Stimulated activated CD4-positive, alpha-beta T cell treated with anti-CD3 and anti-CD28 coated beads, Interleukin-1b, Interleukin-23, amount 100 ng/mL, for 1 hour (primary cell): ENCODE measurements around the gene SLC37A2.

Experiments
- DNase-seq, 2 donors: peaks; one replicate each; pipeline ENCODE4 v3.0.0-alpha.2; 2020; ENCODE audit warnings: low read depth in 2 of 2

Gene SLC37A2

DNA sequence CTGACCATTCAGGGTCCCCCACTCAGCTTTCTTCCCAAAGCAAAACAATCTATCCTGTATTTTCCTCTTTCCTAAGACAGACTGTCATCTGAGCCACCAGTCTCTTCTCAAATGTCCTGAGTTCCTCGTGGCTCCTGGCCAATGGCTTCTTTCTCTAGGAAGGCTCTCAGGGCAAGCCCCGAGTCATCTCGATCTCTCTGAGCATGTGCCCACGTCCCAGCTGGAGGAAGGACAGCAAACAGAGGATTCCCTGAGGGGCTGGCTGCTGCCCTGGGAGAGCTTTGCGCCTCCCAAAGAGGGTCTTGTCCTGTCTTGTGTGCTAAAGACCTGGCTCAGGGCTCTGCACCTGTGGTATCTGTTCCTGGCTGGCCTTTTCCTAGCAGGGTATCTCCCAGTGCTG is 8.3 kb downstream of the SLC37A2 start:
- no peak for DNase-seq

- no peak for DNase-seq
Measured at GRCh38 chr11:125071846-125072217, 8.7 kb downstream of the SLC37A2 start.

DNA sequence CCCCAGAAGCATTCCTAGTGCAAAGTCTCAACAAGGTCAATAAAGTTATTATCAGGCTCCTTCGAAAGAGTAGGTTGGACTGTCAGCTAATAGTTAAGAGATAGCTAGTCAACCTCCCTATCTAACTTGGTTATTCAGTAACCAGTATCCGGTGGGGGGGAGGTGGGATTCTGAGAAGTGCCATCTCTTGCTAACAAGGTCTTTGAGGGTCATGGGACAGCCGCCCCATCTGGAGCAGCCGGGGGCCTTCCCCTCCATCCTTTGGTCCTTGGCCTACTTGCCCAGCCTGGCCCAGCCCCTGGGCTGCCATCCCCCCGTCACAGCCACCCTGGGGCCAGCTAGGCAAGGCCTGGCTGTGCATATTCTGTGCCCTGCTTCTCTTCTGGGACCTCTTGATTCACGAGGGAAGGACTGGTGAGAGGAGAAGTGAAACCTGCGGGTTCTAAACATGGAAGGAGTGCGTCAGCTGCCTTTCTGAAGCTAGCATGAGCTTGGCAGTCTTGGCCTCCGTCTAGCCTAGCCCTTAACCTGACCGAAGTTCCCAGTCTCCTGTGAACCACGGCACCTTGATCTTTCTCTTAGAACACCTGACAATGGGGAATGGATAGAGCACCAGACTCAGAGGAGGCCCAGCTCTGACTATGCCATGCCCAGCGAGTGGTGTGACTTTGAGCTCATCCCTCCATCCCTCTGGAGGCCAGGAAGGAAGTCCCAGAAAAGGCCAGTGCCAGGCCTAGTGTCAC is 9.3 kb downstream of the SLC37A2 start:
- no peak for DNase-seq

GRCh38 chr11:125072961-125073590 is 10.0 kb downstream of the SLC37A2 start:
- DNase-seq = no peak

DNA sequence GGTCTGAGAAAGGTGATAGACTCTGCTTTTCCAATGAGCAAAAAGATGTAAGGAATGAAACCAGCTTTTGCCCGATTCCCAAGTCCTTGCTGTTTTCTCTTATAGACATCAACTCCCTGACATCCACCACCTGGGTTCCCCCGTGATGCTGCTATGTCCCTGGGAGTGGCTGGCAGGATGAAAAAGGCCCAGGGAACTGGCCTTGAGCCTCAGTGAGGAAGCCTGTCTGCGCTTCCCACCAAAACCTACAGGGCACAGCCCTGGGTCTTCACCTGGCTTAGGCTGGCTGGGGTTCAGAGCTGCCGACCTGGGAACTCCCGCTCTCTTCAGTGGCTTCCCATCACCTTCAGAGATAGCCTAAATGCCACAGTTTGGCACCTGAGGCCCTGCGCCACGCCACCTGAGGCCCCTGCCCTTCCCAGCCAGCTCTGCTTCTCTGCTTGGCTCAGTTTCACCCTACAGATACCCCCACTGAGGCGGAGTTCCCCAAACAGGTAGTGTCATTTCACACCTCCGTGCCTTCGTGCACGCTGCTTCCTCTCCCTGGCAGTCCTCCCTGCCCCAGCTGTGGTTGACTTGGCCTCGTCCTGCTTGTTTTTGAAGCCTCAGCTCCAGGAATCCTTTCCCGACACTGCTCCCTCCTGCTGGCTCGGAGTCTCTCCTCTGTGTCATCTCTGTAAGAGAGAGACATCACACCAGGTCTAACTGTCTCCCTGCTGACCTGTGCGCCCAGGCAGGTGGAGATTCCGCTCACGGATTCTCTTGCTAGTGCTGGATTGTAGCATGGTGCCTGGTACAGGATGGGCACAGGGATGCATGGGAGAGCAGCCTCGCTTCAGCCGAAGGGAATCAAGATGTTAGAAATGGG is 10.7 kb downstream of the SLC37A2 start:
- DNase-seq = no peak

DNA sequence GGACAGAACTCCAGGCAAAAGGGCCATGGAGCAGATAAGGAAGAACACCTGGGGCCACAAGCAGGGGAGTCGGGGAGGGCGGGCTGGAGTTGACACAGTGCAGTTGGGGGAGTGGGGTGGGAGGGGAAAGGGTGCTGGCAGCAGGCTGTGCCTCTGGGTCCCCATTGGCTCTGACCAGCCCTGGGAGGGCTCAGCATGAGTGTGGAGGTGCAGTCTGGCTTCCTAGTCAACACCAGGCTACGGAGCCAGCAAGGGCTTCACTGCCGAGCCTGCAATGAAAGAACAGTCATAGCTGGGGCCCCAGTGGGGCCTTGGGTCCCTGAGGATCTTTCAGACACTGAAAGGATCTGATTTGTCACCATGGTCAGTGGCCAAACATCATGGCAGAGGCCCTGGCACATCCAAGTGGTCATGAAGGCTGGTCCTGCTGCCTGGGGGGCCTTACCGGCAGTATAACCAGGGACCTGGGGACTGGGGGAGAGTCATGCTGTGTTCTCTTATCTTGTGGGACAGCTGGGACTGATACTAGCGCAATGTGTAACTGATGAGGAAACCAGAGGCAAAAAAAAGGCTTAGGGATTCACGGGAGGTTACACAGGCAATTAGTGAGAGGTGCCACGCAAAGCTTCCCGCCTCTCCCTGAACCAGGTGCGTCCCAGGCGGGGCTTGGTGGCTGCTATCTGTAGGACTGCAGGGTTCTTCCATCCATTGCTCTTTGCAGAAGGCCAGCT is 11.6 kb downstream of the SLC37A2 start:
- DNase-seq = no peak

GRCh38 chr11:125075242-125075625 is 12.1 kb downstream of the SLC37A2 start:
- no peak for DNase-seq

- DNase-seq = no peak
Measured at GRCh38 chr11:125075900-125076317, 12.8 kb downstream of the SLC37A2 start.

- DNase-seq = no peak
Measured at GRCh38 chr11:125076378-125076945, 13.4 kb downstream of the SLC37A2 start.

DNA sequence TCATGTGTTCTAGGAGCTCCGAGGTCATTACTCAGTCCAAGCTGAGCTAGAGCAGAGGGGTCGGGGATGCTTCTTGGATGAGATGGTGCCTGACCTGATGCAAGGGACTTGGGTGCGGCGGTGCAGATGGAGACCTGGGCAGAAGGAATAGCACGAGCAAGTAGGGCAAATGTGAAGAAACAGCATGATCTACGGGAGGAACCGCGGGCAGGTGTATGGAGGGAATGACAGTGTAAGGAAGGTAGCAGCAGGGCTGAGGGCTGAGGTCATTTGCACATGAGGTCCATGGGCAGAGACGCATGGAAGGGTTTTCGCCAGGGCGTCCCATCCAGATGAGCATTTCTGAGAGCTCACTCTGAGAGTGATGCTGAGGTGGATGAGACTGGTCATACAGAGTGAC is 14.9 kb downstream of the SLC37A2 start:
- no peak for DNase-seq

GRCh38 chr11:125078516-125079140 is 15.5 kb downstream of the SLC37A2 start:
- DNase-seq = no peak

- DNase-seq = no peak
Measured at GRCh38 chr11:125079151-125079877, 16.2 kb downstream of the SLC37A2 start.

GRCh38 chr11:125079878-125080530 is 16.9 kb downstream of the SLC37A2 start:
- DNase-seq = no peak

GRCh38 chr11:125080531-125080911 is 17.4 kb downstream of the SLC37A2 start:
- DNase-seq = no peak

- DNase-seq = no peak
Measured at GRCh38 chr11:125081098-125081798, 18.1 kb downstream of the SLC37A2 start.

DNA sequence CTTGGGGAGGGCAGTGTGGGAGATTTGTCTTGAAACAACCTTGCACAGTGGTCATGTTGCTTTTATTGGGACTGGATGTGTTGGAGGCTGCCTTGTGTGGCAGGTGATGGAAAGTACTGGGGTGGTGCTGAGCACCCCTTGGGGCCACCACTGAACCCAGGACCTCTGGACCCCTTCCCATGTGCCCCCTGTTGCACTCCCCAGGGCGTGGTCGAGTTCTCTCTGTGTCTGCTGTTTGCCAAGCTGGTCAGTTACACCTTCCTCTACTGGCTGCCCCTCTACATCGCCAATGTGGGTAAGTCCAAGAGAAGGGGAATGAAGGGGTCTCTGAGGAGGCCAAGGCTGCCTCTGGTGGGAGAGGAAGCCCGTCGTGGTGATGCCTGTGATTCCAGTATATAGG is 18.9 kb downstream of the SLC37A2 start:
- DNase-seq = no peak

GRCh38 chr11:125082611-125083311 is 19.7 kb downstream of the SLC37A2 start:
- DNase-seq = no peak

DNA sequence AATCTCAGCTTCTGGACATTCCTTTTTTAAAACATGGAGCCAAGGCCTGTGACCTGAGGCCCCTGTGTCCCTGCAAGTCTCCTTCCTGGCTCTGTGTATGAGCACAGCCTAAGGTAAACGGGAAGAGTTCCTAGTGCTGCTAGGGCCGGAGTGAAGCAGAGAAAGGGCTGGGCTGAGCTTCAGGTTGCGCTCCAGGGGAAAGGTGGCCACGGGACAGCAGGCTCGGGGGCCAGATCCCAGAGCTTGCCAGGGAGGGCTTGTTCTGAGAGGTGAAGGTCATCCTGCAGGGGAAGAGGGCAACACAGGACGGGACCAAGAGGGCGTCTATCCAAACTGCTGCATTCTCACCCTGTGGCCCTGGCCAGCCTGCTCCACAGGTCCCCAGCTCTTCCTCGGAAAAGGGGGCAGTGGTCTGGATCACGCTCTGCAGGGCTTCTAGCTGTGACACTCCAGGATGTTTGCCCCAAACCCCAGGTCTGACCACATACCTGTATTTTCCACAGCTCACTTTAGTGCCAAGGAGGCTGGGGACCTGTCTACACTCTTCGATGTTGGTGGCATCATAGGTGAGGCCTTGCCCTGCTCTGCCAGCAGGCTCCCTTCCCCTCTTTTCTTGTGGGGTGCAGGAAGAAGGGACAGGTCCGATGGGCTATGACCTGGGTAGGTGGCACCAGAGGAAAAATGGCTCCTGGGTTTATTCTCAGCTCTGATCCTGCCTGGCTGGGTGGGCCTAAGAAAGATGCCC is 20.4 kb downstream of the SLC37A2 start:
- DNase-seq = no peak
